ENCODE data around the gene OGFR.
A peak's percentile ranks its signal among the peaks of the same experiment; 100 is the strongest.

The OGFR gene

DNA sequence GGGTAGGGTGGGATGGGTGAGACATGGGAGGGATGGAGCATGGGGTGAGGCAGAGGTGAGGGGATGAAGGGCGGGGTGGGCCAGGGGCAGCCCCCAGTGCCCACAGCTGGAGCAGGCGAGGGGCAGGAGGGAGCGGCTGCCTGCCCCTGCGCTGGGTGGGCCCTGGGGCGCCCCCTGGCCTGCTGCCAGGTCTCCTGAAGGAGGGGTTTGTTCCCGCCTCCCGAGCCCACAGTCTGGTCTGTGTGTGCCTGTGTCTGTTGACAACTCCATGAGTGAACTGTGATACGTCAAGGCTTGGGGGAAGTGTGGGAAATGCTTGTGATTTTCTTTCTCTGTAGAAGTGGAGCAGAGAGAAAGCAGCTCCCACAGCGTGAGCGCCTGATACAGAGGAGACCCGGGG is 19.2 kb upstream of the OGFR start:
- no peak for DNase-seq

DNA sequence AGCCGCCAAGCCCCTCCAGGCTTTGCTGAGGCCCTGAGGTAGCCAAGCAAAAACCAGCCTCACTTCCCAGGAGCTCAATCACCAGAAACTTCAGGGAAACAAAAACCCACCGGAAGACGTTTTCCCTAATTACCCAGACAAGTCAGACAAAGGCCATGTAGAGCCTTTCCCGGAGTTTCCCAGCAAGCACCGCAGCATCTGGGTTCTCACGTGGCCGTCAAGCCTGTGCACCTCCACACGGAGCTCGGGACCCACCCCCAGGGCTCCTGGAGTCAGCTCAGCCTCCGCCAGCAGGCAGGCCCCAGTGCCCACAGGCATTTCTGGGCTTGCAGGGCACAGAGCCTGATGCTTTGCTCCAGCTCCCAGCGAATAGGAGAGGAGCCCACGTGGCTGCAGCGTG is 18.5 kb upstream of the OGFR start:
- DNase-seq = no peak

DNA sequence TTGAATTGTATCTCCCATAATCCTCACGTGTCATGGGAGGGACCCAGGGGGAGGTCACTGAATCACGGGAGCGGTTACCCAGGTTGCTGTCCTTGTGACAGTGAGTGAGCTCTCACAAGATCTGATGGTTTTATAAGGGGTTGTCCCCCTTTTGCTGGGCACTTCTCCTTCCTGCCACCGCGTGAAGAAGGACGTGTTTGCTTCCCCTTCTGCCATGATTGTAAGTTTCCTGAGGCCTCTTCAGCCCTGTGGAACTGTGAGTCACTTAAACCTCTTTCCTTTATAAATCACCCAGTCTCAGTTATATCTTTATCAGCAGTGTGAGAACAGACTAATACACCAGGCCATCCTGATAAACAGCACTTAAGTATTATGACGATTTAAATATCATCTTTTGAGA is 17.3 kb upstream of the OGFR start:
- DNase-seq = no peak

DNA sequence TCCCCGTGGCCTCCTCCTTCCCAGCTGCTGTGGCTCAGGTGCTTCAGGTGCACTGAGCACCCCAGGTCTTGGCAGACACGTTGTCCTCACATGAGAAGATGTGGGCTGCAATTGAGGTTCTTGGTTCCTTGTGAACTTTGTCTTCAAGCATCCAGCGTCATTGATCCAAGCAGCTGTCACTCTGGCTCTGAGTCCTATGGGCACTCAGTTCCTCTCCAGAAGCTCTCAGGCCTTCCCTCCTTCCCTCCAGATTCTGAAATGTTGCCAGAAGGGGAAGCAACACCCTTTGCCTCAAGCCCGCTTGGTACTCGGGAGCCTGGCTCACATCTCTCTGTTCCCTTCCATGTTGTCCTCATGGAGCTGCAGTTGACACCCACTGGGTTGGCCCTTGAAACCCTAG is 16.8 kb upstream of the OGFR start:
- no peak for DNase-seq

DNA sequence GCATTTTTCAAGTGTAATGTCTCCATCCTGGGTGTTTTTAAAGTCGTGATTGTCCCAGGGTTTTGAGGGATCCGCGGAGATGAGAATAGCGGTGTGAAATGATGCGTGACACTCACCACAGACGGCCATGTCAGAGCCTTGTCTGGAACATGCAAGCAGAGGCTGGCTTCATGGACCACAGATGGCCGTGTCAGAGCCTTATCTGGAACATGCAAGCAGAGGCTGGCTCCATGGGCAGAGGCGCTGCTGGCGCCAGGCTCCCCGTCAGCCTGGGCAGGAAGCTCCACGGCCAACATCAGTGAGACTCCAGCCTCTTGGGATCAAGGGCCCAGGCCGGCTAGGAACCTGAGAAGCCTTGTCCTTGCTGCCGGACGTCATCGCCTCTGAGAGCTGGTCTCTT is 16.0 kb upstream of the OGFR start:
- DNase-seq = no peak

DNA sequence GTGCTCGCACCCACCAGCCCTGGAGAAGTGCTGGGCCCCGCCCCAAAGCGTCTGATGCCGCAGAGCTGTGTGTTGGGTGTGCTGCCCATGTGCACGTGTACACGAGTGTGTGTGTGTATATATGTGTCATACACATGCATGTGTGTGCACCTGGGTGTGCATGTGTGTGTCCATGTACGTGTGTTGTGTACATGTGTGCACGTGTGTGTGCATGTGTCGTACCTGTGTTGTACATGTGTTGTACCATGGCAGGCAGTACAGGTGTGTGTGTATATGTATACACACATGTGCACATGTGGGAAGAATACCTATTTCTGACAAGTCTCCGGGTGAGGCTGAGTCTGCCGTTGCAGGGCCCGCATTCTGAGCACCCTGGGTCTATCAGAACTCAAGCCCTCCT is 14.6 kb upstream of the OGFR start:
- DNase-seq = no peak

DNA sequence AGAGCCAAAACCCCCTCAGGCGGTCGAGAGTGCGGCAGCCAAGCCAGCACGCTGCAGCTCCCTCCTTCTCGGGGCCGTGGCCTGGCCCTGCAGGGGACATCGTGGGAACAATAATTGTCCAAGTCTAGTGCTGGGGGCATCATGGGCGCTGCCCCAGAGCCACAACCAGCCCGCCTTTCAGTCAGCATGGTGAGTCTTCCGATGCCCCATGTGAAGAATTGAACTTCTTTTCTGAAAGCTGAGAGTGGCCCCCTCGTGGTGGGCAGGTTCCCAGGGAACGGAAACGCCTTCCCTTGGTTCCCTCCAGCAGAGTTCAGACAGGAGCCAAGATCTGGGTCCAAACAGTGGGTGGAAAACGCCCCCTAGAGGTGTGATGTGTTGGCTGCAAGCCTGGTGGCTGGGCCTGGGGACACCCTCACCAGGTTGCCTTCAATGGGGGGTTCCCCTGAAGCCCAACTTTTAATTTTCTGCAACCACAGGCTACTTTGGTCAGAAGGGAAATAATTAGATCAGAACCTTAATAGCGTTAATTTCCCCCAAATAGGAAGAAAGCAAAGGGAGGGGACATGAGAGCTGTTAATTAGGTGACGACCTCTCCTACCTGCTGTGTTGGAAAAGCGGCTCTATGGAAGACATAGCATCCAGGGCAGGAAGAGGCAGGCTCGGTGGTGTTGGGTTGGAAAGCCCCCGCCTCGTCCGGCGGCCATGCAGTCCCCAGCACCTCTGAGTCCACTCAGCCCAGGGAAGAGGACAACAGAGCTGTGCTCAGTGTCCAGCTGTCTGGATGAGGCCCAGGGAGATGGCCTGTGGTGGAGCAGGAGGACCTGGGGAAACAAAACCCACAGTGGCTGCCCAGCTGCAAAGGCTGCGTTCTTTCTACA is 13.1 kb upstream of the OGFR start:
- DNase-seq = peak; percentile 79 to 84

DNA sequence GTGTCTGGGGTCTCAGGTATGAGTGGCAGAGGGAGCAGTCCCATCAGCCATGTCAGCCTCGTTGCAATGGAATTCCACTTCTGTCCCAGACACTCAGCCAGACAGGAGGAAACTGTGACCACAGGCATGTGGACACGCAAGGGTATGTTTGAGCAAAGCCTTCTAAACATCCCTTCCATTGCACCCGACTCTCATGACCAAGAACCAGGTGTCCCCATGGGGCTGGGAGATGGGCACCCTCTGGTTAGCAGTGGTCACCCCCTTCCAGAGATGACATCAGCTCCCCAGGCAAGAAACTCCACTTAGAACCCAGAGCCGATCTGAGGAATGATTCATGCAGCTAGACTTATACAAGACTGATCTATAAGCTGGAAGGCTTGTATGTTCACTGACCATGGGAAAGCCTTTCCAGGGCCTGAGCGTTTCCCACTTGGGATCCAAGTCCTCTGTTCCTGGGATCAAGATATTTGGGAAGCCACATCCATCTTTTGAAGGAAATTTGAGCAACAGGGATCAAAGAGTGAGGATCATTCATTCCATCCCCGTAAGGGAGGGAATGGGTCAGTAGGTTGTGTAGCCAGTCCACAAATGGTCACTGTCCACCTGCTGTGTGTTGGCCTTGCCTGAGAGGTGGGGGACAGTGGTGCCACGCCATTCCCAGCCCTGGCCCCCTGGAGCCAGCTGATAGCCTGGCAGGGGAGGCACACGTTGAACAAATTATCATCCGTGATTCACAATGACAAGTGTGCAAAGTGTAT is 12.3 kb upstream of the OGFR start:
- no peak for DNase-seq

DNA sequence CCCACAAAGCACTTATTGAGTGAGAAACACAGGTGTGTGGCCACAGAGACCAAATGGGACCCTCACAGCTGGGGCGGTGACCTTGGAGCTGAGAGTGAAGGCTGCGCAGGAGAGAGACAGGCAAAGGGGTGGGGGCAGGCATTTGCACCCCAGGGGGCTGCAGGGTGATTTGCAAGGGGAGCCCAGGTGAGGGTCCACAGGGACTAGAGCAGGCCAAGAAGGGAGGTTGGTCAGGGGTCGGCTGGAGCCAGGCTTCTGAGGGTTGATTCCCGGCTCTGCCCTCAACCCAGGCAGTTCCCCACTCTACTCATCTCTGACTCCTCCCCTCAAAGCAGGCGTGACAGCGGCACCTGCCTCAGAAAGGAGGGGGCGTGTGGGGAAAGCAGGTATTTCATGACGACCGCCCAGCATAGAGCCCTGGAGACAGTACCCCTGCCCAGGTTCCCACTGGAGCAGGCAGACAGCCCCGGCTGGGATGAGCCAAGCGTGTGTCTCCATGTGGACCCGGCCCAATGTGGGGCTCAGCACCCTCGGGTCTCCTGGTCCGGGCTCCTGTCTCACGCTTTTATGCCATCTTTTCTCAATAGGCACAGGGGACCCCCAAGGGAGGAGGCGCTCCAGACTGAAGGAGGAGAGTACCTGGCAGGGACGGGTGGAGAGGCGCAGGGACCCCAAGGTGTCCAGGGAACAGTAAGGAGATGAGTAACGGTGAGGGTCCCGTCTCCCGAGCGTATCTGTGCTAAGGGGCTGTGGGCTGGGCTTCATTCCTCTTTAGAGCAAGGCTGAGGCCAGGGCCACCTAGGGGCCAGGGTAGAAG is 11.5 kb upstream of the OGFR start:
- no peak for DNase-seq

DNA sequence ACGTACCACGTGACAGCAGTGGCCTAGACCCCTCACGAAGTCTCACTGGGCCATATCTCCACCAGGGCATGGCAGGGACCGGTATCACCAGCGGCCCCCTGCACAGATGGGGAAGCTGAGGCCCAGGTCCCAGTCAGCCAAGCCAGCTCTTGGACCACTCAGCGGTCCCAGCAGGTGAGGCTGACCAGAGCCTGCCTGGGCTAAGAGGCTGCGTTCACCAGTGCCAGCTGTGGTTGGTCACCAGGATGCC is 11.0 kb upstream of the OGFR start:
- no peak for DNase-seq

DNA sequence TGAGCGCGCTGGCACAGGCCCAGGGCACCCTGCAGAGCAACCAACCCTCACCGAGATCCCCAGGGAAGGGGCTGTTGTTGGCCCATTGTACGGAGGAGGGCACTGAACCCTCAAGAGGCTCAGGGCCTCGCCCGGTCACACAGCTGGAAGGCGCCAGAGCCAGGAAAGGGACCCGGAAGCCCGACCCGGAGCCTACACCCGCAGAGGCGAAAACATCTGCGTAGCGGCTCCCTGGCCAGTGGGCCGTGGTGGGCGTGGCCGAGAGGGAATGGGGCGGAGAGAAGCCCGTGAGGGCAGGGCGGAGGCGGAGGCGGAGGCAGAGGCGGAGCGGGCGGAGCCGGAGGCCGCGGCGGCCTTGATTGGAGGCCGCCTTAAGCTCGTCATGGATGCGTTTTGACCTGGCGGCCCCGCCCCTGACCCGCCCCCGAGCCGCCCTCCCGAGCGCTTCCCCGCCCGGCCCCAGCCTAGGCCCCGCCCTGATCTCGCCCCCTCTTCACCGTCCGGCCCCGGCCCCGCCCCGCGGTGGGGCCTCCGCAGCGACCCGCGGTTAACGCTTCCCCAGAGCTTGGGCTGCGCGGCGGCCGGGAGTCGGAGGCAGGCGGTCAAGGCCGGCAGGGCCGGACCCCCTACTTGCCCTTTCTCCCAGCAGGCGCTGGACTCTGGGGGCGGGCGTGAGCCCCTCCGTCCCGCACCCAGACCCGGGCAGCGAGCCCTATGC is 10.5 kb upstream of the OGFR start:
- DNase-seq = peak; percentile 98

DNA sequence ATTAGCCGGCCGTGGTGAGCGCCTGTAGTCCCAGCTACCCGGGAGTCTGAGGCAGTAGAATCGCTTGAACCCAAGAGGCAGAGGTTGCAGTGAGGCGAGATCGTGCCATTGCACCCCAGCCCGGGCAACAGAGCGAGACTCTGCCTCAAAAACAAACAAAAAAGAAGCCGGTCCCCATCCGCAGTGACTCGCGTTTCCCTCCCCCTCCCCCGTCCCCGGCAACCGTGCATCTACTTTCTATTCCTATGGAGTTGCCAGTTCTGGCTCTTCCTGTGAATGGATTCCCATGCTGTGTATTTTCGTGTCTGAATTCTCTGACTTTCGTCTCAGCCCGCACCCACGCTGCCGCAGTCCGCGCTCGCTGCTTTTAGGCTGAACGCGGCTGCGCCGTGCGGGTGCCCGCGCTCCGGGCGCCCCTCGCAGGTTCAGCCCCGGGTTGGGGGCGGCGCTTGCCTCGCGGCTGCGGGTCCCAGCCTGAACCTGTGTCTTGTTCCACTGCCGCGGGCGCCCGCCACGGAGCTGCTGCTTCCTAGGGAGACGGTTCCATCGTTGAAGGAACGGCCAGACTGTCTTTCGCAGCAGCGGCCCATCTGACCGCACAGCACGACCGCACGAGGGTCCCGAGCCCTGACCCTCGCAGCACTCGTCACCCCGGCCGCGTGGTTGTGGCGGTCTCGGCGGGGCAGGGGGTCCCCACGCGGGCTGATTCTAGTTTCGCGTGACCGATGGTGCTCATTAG is 9.4 kb upstream of the OGFR start:
- peak; percentile 69 to 76 for DNase-seq

DNA sequence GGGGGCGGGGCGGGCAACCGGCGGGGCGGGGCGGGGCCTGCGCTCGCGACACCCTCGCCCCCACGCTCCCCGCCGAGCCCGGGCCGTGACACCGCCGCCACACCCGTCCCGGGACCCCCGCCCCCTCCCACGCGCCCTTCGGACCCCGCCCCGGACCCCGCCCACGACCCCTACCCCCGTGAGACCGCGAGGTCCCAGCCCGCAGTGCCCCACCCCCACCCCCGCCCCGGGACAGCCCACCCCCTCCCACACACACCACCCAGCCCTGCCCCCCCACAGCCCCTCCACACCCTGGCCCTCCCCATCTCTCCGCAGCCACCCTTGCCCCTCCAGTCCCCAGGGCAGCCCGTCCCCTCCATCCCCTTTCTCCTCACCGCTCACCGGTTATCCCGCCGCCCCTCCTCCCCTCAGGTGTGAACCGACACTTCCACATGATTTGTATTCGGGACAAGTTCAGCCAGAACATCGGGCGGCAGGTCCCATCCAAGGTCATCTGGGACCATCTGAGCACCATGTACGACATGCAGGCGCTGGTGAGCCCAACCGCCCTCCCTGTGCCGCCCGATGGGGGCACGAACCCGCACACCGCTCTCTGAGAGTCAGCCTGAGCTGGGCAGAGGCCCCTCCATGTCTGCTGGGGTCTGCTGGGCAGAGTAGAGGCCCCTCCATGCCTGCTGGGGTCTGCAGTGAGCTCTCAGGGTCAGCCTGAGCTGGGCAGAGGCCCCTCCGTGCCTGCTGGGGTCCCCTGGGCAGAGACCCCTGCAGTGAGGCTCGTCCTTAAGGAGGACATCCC is 7.7 kb upstream of the OGFR start:
- DNase-seq = no peak

DNA sequence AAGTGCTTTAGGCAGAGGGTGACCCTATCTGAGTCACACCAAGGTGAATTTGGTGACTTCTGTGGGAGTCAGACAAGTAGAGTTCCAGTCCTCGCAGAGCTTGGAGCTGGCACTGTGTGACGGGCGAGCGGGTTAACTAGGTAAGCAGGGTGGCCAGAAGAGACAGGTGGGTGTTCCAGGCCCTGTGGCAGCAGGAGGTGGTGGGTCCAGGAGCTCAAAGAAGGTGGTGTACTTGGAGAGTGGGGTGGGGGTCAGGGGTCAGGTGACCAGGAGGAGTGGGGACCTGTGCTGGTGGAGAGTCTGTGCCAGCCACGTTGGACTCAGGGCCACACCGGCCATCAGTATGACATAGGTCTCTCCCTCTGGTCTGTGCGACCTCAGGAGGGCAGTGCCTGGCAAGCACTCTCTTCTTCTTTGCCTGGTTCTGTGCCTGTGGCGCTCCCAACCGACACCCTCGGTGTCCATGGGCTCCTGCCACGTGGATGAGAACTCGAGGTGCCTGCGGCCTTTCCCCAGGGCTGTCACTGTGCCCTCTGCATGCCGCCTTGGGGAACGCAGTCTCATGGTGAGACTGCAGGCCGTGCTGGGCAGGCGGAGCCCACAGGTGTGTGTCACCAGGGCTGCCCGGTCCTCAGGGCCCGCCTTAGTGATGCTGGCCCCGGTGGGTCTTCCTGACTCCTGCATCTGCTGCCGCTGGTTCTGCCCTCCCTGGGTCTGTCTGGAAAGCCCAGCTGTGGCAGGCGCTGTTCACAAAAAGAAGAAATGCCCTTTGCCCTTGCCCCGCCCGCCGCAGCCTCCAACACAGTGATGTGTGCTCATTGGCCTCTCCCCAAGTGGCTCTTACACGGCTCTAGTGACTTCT is 6.7 kb upstream of the OGFR start:
- DNase-seq = no peak

DNA sequence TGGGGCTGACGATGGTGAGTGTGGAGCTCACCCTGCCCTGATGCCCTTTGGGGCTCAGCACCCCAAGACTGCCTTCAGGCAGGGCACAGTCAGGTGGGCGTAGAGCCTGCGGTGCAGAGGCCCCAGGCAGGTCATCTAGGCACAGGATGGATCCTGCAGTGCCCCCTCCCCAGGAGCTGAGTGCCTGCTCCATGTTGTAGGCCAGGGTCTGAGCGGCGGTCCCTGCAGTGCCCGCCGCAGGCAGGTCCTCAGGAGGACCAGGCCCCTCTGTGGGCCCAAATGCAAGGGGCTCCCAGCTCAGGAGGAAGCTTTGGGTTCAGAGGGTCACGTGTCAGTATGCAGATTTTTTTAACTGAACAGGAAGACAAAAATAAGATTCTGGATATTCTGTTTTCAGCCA is 5.6 kb upstream of the OGFR start:
- no peak for DNase-seq

DNA sequence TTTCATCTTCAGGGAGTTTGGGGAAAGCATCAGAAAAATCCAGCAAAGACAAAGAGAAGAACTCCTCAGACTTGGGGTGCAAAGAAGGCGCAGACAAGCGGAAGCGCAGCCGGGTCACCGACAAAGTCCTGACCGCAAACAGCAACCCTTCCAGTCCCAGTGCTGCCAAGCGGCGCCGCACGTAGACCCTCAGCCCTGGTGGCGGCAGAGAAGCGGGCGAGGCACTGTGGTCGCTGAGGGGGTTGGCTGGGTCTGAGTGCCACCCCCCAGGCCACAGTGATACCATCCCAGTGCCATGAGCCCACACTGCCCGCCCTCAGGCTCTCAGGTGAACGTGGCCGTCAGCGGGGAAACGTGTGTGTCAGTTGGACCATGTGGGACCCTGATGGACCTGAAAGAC is 5.2 kb upstream of the OGFR start:
- DNase-seq = no peak

DNA sequence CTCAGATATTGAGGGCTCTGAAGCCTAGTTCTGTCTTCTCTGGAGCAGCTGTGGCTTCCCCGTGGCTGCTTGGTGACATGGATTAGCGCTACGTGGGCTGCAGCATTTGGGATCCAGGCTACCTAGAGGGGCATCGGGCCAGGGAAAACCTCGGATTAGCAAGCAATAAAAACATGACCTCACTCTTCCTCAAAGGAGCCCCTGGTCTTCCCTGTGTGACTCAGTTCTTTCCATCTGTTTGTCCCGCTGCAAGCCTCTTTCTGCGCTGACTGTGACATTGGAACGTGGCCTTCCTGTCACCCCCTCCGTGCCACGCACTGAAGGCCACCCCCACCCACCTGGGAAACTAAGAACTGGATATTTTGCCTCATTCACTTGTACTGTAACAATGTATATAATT is 4.8 kb upstream of the OGFR start:
- DNase-seq = no peak

DNA sequence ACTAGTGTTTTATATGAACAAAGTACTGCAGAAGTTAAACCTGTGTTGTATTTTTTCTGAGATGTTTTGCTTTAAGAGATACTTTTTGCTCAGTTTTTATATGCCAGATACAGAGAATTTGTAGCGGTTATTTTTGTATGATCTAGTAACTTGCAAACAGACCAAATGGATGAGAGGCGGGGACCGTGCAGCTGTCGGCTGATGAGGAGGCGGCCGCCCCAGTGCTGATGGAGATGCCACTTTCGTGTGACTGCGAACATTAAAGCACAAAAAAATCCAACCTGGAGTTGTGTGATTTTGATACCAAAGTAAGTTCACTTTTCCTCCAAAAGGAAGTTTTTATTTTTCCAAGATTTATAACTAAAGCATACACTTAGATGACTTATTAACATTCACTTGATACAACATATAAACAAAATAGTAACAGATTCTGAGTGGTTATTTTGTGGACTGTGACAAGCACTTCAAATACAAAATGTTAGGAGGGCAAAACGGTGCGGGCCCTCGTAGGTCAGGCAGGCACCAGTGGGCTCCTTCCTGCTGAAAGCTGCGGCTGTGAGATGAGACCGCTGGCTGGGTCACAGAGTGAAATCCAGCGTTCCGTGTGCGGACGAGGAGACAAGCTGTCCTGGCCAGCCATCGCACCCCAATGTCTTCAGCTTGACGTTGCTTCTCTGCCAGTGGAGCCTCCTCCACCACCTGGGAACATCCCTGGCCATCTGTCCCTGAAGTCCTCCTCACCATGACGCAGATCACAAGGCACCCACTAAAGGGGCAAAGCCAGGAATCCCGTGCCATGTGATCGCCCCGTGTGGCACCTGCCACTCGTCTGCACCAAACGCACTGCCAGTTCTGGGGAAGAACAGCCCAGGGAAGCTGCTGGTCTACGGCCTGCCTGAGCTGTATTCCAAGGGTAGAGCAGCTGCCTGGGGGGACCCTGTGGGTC is 4.0 kb upstream of the OGFR start:
- no peak for DNase-seq

DNA sequence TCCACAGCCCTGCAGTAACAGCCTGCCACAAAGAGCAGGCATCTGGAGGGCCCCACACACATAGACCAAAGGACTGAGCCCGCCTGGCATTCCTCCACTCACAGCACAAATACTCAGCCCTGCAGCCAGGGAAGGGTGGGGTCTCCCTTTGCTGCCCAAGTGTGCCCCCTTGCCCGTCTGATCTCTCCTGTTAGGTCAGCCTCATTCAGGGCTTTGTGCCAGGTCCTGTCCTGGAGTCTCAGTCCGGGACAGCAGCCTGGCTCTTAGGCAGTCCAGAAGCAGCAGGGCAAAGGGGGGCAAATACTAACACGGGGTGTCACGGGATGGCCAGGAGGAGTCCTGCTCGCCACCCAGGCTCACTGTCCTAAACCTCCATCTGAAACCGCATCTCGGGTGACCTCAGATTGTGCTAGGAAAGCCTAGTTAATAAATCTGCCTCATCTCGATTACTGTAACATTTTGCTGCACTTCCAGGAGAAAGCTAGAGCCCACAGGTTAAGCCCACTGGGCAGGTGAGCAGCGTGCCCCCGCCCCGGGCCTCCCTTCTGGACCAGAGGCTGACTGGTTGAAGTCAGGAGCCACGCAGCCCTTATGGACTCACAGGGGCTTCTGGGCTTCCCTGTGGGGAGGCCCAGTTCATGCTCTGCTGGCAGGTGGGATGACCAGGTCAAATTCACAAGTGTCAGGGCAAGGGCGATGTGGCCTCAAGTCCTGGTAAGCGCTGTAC is 3.2 kb upstream of the OGFR start:
- DNase-seq = no peak
